ENCODE results near the gene LGI2. TPM values are rescaled to one million over a fixed set of nuclear protein-coding genes. Genes with fewer than 3 reads are reported as not detected.

Gene LGI2
- polyA plus RNA-seq, 1 donor from 2014 or later, result 10.3 TPM

- H3K9ac ChIP-seq (ENCODE audit: low read length), result no peak overlapping the region
- no peaks in the 10 kb centered on the region for H3K79me2 ChIP-seq (replicated peaks; ENCODE audit: insufficient read depth, low read length)
- no peaks in the 10 kb centered on the region for H3K27me3 ChIP-seq (ENCODE audit: insufficient read depth, low read depth, low read length)
- H3K4me2 ChIP-seq (ENCODE audit: low read length), result no peak overlapping the region
- H4K20me1 ChIP-seq (ENCODE audit: insufficient read depth), result no peaks in the 10 kb centered on the region
- no peak overlapping the region for H2AFZ ChIP-seq (ENCODE audit: low read depth, low read length)
- no peaks in the 10 kb centered on the region for H3K36me3 ChIP-seq (ENCODE audit: insufficient read depth, low read length)
- no peaks in the 10 kb centered on the region for H3K9me3 ChIP-seq (ENCODE audit: low read length)
- no peak overlapping the region for H3K27ac ChIP-seq (ENCODE audit: low read length)
- no peaks in the 10 kb centered on the region for H3F3A ChIP-seq (ENCODE audit: insufficient read depth, low read length, poor library complexity, severe bottlenecking)
- no peak for TF ChIP-seq RAD21 (conservative IDR thresholded peaks at IDR 0.05)
- TF ChIP-seq SMC3 (conservative IDR thresholded peaks at IDR 0.05; ENCODE audit: poor library complexity), result no peak
- TF ChIP-seq TAF1 (IDR thresholded peaks at IDR 0.05; ENCODE audit: low read depth), result no peak
- TF ChIP-seq EZH2 (IDR thresholded peaks at IDR 0.05; ENCODE audit: borderline replicate concordance, insufficient read depth, low read length, poor library complexity, severe bottlenecking), result no peak
- no peak for TF ChIP-seq POLR2AphosphoS5 (IDR thresholded peaks at IDR 0.05)
- TF ChIP-seq REST (IDR thresholded peaks at IDR 0.05; ENCODE audit: borderline replicate concordance), result no peak
- no peak overlapping the region for H3K4me3 ChIP-seq (ENCODE audit: low read length)
- no peaks in the 10 kb centered on the region for H3K9me2 ChIP-seq (ENCODE audit: insufficient read depth, low read length)
These were observed 31.2 kb downstream of the LGI2 start for GRCh38 chr4:24999392-25000089.

- Histone ChIP-seq H3K36me3 (ENCODE audit: insufficient read depth, low read length) (no peaks in the 10 kb centered on the region), H3F3A (ENCODE audit: insufficient read depth, low read length, poor library complexity, severe bottlenecking) (no peaks in the 10 kb centered on the region), H3K9ac (ENCODE audit: low read length) (no peak overlapping the region), H3K9me2 (ENCODE audit: insufficient read depth, low read length) (no peaks in the 10 kb centered on the region), H3K27ac (ENCODE audit: low read length) (no peak overlapping the region), H3K9me3 (ENCODE audit: low read length) (no peaks in the 10 kb centered on the region), H3K4me3 (ENCODE audit: low read length) (no peak overlapping the region), H4K20me1 (ENCODE audit: insufficient read depth) (no peaks in the 10 kb centered on the region), H3K79me2 (replicated peaks; ENCODE audit: insufficient read depth, low read length) (no peaks in the 10 kb centered on the region), H2AFZ (ENCODE audit: low read depth, low read length) (no peak overlapping the region), H3K27me3 (ENCODE audit: insufficient read depth, low read depth, low read length) (no peaks in the 10 kb centered on the region), H3K4me2 (ENCODE audit: low read length) (no peak overlapping the region)
- TF ChIP-seq REST (IDR thresholded peaks at IDR 0.05; ENCODE audit: borderline replicate concordance) (no peak), SMC3 (conservative IDR thresholded peaks at IDR 0.05; ENCODE audit: poor library complexity) (no peak), EP300 (conservative IDR thresholded peaks at IDR 0.05; ENCODE audit: poor library complexity, severe bottlenecking) (no peak), MXI1 (conservative IDR thresholded peaks at IDR 0.05; ENCODE audit: poor library complexity, severe bottlenecking) (no peak), POLR2AphosphoS5 (IDR thresholded peaks at IDR 0.05) (no peak), RAD21 (conservative IDR thresholded peaks at IDR 0.05) (no peak), CTCF (IDR thresholded peaks at IDR 0.05; ENCODE audit: poor library complexity, severe bottlenecking) (no peak), EZH2 (IDR thresholded peaks at IDR 0.05; ENCODE audit: borderline replicate concordance, insufficient read depth, low read length, poor library complexity, severe bottlenecking) (no peak), TAF1 (IDR thresholded peaks at IDR 0.05; ENCODE audit: low read depth) (no peak)
These were observed 35.3 kb downstream of the LGI2 start for GRCh38 chr4:24995346-24995919.

Data from neural cell (in vitro differentiated cells).